ENCODE data around the gene FRMD4B.
"Not testable (repeated sequence)": the region's sequence is repeated elsewhere in the genome, so short reads cannot be mapped to it uniquely, and the experiment has no call there.

FRMD4B gene

GRCh38 chr3:69360690-69361089, 25.2 kb downstream of the FRMD4B start:
- DNase-seq = no peak

GRCh38 chr3:69359916-69360315, 26.0 kb downstream of the FRMD4B start:
- no peak for DNase-seq

GRCh38 chr3:69359339-69359893, 26.5 kb downstream of the FRMD4B start:
- DNase-seq = no peak

DNA sequence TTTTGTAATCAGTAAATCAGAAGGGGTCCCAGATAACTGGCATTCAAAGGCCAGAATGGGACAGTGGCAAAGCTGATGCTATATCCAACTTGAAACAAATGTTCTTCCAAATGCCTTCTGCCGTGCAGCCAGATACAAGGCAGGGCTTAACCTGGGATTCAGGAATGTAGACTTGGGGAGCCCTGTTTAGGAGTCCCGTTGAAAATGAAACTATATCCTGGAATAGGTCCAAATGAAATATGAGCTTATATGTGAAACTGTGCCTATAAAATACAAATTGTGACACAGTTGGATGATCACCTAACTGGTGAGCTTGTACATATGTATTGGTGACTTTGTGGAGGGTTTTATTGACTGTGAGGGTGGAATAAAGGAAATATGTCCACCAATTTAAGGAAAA, 28.7 kb downstream of the FRMD4B start:
- peak; percentile 25 for DNase-seq

- DNase-seq = peak; percentile 50
Observed at GRCh38 chr3:69354948-69355347, 30.9 kb downstream of the FRMD4B start.

DNA sequence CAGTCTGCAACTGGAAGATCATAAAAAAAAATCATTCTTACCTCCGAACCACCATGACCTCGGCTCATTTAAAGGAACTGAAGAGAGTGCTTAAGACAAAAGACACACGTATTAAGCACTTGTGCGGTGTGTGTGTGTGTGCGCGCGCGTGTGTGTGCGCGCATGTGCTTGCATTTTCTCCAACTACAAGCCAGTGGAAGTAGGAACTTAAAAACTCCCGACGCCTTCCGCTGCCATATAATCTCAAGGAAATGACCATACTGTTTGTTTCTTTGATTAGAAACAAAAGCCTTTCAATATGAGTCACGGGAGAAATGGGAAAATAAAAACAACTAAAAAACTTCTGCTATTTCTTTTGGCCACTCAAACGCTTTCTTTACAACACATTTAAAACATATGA, 32.4 kb downstream of the FRMD4B start:
- DNase-seq = no peak

DNA sequence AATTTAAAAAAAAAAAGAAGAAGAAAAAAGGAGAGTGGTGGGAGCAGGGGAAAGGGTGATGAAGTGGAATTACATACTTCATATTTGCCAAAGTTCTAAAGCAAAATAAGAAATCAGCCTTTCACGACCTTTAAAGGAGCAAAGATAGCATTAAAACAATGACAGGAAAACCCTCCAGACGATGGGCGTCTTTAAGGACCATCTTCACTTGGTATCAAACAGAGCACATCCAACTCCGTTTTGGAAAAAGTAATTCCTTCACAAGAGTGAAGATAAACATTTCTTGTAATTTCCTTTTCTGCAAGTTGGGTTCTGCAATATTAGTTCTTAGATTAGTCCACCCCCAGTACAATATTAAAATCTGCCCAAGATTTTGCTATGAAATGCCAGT, 32.8 kb downstream of the FRMD4B start:
- DNase-seq = no peak

- no peak for DNase-seq
Observed at GRCh38 chr3:69352305-69353087, 33.4 kb downstream of the FRMD4B start.

- DNase-seq = no peak
Observed at GRCh38 chr3:69343875-69344274, 42.0 kb downstream of the FRMD4B start.

GRCh38 chr3:69342074-69342473, 43.8 kb downstream of the FRMD4B start:
- DNase-seq = no peak

- no peak for DNase-seq
Observed at GRCh38 chr3:69339760-69340159, 46.1 kb downstream of the FRMD4B start.

DNA sequence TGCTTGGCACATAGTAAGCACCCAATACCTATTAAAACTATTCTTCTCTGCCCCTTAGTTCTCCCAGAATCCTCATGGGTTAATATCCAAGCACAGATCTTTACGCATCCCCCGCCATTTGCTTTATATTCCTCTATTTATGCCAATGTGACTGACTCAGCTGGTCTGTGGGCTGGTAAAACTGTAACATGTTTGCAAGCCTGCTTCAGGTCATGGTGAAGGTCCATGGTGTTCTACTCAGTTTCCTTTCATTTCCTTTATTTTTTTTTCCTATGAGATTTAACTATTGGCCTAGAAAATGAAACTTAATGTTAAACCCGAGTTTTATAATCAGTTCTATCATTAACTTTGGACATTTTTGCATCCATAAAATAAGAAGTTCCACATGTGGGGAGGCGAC, 47.0 kb downstream of the FRMD4B start:
- DNase-seq = no peak

GRCh38 chr3:69332934-69333333, 53.0 kb downstream of the FRMD4B start:
- DNase-seq = no peak

DNA sequence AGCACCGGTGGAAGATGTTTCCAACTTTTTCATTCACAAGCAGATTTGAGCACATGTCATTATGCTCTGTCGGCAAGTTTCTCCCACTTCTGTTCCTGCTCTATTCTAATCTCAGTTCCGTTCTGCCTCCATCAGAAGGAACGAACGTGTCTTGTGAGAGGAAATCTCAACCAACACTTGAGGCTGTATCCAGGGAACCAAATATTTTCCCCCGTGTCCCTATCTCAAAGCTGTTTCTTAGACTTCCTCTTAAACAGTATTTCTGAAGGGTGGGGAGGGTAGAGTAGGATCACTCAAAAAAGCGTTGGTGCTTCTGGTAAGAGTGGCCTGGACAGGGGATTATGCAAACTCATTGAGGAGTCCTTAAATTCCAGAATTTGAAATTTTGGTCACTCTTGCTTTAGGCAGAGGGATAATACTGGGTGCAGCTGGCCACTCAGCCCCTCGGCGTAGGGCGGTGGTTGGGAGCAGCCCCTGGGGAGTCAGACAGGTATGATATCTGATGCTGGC, 54.9 kb downstream of the FRMD4B start:
- DNase-seq = no peak

DNA sequence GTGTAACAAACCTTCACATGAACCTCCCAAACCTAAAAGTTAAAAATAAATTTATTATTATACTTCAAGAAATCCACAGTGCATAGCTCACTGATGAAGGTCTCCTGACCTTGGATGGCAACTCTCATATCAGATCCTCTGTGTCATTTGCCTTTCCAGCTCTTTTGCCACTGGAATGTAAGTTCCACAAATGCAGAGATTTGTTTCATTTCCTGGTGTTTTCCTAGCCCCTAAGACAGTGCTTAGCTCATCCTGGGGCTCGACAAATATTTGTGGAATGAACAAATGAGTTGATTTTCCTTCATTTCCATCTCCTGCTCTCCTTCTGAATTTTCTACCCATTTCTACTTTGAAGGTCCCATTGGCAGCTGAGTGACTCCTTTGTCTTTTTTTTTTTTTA, 56.0 kb downstream of the FRMD4B start:
- DNase-seq = peak; percentile 98

DNA sequence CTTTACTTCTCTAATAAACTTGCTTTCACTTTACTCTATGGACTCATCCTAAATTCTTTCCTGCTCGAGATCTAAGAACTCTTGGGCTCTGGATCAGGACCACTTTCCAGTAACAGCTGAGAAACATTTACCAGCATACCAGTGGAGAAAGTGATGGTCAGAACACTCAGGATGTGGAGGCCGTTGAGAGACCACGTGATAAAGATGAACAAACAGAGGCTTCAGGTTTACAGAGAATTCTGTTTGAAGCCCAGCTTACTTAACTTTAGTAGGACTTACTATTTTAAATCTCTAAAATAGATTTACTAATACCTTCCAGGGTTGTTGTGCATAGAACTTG, 57.0 kb downstream of the FRMD4B start:
- DNase-seq = no peak

DNA sequence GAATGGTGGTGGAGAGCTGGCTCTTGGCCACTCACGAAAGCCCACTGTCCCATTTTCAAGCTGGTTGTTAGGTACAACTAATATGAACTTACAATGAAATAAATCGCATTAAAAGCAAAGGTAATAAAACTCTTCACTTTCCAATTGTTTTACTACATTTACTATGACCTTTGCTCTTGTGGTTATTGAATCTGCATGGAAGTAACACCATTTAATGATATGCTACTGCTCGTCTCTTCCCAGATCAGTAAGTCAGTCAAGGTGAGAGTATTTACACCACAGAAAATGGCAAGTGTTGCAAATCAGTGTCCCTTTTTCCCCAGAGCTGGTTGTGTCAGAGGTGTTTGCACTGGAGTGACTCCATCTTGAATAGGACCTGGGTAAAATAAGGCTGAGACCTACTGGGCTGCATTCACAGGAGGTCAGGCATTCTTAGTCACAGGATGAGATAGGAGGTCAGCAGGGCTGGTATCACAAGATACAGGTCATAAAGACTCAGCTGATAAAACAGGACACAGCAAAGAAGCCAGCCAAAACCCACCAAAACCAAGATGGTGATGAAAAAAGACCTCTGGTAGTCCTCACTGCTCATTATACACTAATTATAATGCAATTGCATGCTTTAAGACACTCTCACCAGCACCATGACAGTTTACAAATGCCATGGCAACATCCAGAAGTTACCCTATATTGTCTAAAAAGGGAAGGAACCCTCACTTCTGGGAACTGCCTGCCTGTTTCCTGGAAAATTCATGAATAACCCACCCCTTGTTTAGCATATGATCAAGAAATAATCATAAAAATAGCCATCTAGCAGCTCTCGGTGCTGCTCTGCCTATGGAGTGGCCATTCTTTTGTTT, 57.6 kb downstream of the FRMD4B start:
- DNase-seq = no peak

DNA sequence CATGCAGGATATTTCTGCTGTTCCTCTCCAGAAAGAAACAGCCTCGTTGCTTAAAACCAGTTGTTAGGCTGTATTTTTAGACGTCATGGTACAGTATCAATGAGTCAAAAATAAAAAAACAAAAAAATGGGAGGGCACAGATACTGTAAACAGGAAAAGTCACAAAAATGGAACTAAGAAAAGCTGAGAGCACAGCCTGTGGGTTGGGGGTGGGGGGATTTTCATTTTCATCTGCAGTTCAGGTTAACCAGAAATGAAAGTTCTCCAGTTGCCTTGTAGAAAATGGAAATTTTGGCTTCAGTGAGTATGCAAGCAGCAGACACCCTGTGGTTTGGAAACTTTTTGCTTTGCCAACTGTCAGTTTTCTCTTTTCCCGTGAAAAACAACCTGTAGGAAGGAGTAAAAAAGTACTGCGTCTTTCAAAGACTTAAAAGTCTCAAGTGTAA, 59.0 kb downstream of the FRMD4B start:
- DNase-seq = no peak

GRCh38 chr3:69325151-69325550, 60.7 kb downstream of the FRMD4B start:
- no peak for DNase-seq

GRCh38 chr3:69324362-69325025, 61.4 kb downstream of the FRMD4B start:
- no peak for DNase-seq

- no peak for DNase-seq
Observed at GRCh38 chr3:69323941-69324340, 61.9 kb downstream of the FRMD4B start.

GRCh38 chr3:69322512-69322911, 63.4 kb downstream of the FRMD4B start:
- DNase-seq = not testable (repeated sequence)

DNA sequence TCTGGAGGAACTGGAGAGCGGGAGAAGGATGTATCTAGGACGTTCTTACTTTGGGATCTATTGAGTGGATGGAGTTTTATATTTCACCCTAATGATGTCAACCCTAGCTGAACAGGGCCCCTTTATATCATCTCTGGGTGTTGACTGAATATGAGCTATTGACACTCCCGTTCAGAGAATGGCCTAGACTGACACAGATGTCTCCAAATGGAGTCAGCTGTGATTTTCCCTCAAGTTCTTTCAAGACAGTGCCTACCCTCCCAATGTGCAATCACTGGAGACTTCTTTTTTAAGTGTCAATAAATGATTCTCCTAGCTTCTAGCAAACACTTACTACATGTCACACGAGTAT, 63.8 kb downstream of the FRMD4B start:
- no peak for DNase-seq
